GM23338 (cell line): Measurements from ENCODE around the gene THBS4. TPM values are rescaled to one million over a fixed set of nuclear protein-coding genes. Genes with fewer than 3 reads are reported as not detected.

Experiments
- ATAC-seq: fragments of 200-7000 bp; cut with Tn5 transposase; 3 replicates; pipeline ENCODE4 v1.9.1; 2020
- DNase-seq: peaks from one replicate; pipeline ENCODE4 v3.0.0-alpha.2; 2015; ENCODE audit warnings: low spot score
- H2AFZ ChIP-seq: fragments of 200-600 bp; sonication (generic); 2 replicates; pipeline ENCODE4 v1.8.0; 2016; ENCODE audit warnings: antibody characterized with exemption, mild to moderate bottlenecking, moderate library complexity
- H3F3A ChIP-seq: fragments of 200-600 bp; sonication (generic); replicated peaks from 2 replicates; pipeline ENCODE4 v1.8.0; 2017; ENCODE audit warnings: antibody characterized with exemption, mixed run types, low read depth
- H3K27ac ChIP-seq: fragments of 200-600 bp; sonication (generic); 2 replicates; pipeline ENCODE4 v1.6.1; 2016; ENCODE audit warnings: low read depth
- H3K27me3 ChIP-seq: fragments of 200-600 bp; sonication (generic); 2 replicates; pipeline ENCODE4 v1.8.0; 2016; ENCODE audit warnings: mild to moderate bottlenecking, mixed run types, moderate library complexity; ENCODE audit not compliant: insufficient read depth
- H3K36me3 ChIP-seq: fragments of 200-600 bp; sonication (generic); 2 replicates; pipeline ENCODE4 v1.8.0; 2016; ENCODE audit warnings: mild to moderate bottlenecking; ENCODE audit not compliant: insufficient read depth
- H3K4me1 ChIP-seq: fragments of 200-600 bp; sonication (generic); 2 replicates; pipeline ENCODE4 v1.8.0; 2016; ENCODE audit warnings: mild to moderate bottlenecking, moderate library complexity; ENCODE audit not compliant: insufficient read depth
- H3K4me2 ChIP-seq: fragments of 200-600 bp; sonication (generic); 2 replicates; pipeline ENCODE4 v1.7.1; 2017; ENCODE audit warnings: mixed run types
- H3K4me3 ChIP-seq: fragments of 200-600 bp; sonication (generic); 2 replicates; pipeline ENCODE4 v1.6.1; 2016; ENCODE audit warnings: mixed run types
- H3K79me2 ChIP-seq: fragments of 200-600 bp; sonication (generic); replicated peaks from 2 replicates; pipeline ENCODE4 v1.8.0; 2017; ENCODE audit warnings: mild to moderate bottlenecking; ENCODE audit not compliant: insufficient read depth
- H3K9me2 ChIP-seq: fragments of 200-600 bp; sonication (generic); 2 replicates; pipeline ENCODE4 v1.8.0; 2017; ENCODE audit not compliant: insufficient read depth
- H4K20me1 ChIP-seq: fragments of 200-600 bp; sonication (generic); replicated peaks from 2 replicates; pipeline ENCODE4 v1.8.0; 2017; ENCODE audit warnings: mild to moderate bottlenecking; ENCODE audit not compliant: insufficient read depth
- H3K27ac Mint-ChIP-seq: 2 replicates; pipeline ENCODE4 v1.8.0; 2020; ENCODE audit warnings: inconsistent platforms, mild to moderate bottlenecking, moderate library complexity, mixed read lengths
- H3K27me3 Mint-ChIP-seq: 3 replicates; pipeline ENCODE4 v1.8.0; 2022; ENCODE audit warnings: low read depth, mild to moderate bottlenecking, moderate library complexity, mixed read lengths, inconsistent platforms; ENCODE audit not compliant: insufficient read depth, poor library complexity
- H3K36me3 Mint-ChIP-seq: 3 replicates; pipeline ENCODE4 v1.8.0; 2021; ENCODE audit warnings: low read depth, mild to moderate bottlenecking, inconsistent platforms, moderate library complexity, mixed read lengths
- H3K4me1 Mint-ChIP-seq: 3 replicates; pipeline ENCODE4 v1.8.0; 2020; ENCODE audit warnings: mild to moderate bottlenecking, inconsistent platforms, mixed read lengths
- H3K4me3 Mint-ChIP-seq: 3 replicates; pipeline ENCODE4 v1.8.0; 2021; ENCODE audit warnings: moderate library complexity, mild to moderate bottlenecking, inconsistent platforms, mixed read lengths
- H3K9me3 Mint-ChIP-seq: 3 replicates; pipeline ENCODE4 v1.8.0; 2020; ENCODE audit warnings: moderate library complexity, mild to moderate bottlenecking, inconsistent platforms, mixed read lengths
- CREB1 ChIP-seq: fragments of 250-450 bp; sonication (Bioruptor Pico); IDR thresholded peaks from 2 replicates; pipeline ENCODE4 v1.5.0; 2020; ENCODE audit warnings: low read depth, mild to moderate bottlenecking, moderate library complexity
- EZH2 ChIP-seq: fragments of 200-600 bp; sonication (generic); IDR thresholded peaks from one replicate; pipeline ENCODE4 v1.8.0; 2017; ENCODE audit warnings: antibody characterized with exemption, mild to moderate bottlenecking, low read depth; ENCODE audit not compliant: unreplicated experiment
- EZH2phosphoT487 ChIP-seq: fragments of 200-600 bp; sonication (generic); IDR thresholded peaks from one replicate; pipeline ENCODE4 v1.8.1; 2018; ENCODE audit warnings: antibody characterized with exemption; ENCODE audit not compliant: unreplicated experiment
- JUNB ChIP-seq: IDR thresholded peaks from one replicate; pipeline ENCODE4 v1.6.1; 2016; ENCODE audit warnings: antibody characterized with exemption; ENCODE audit not compliant: unreplicated experiment
- NANOG ChIP-seq: IDR thresholded peaks from 2 replicates; pipeline ENCODE4 v1.6.1; 2016; ENCODE audit warnings: antibody characterized with exemption, borderline replicate concordance
- POLR2AphosphoS5 ChIP-seq: IDR thresholded peaks from 2 replicates; pipeline ENCODE4 v1.6.1; 2016; ENCODE audit warnings: antibody characterized with exemption, low read depth
- STAT1 ChIP-seq: IDR thresholded peaks from one replicate; pipeline ENCODE4 v1.6.1; 2016; ENCODE audit warnings: antibody characterized with exemption; ENCODE audit not compliant: unreplicated experiment
- ZNF114 ChIP-seq: fragments of 250-450 bp; sonication (Bioruptor Pico); IDR thresholded peaks from 2 replicates; pipeline ENCODE4 v1.5.0; 2020; ENCODE audit warnings: mild to moderate bottlenecking, moderate library complexity
- ZNF331 ChIP-seq: fragments of 250-450 bp; sonication (Bioruptor Pico); IDR thresholded peaks from 2 replicates; pipeline ENCODE4 v1.5.0; 2020; ENCODE audit warnings: low read depth, mild to moderate bottlenecking, moderate library complexity
- polyA plus RNA-seq: library from polyadenylated mRNA; unstranded; fragments of >200 nt; fragmentation: Nextera tagmentation; extraction: Ambion mirVana; gene quantifications from 2 replicates; pipeline ENCODE4 v1.2.1, GENCODE V29; 2016
- total RNA-seq: library from RNA; depleted of rRNA; stranded (reverse); fragments of >200 nt; shearing (Covaris generic); gene quantifications from 2 replicates; pipeline ENCODE4 v1.2.3, GENCODE V29; 2014
- TF ChIP-seq, protein P1 (sequence below): fragments of 250-450 bp; sonication (Bioruptor Pico); IDR thresholded peaks from 2 replicates; pipeline ENCODE4 v1.5.0; 2020; ENCODE audit warnings: mild to moderate bottlenecking, moderate library complexity
- TF ChIP-seq, protein P2 (sequence below): IDR thresholded peaks from 2 replicates; pipeline ENCODE4 v1.6.1; 2016; ENCODE audit warnings: antibody characterized with exemption
- TF ChIP-seq, protein P3 (sequence below), 2 experiments: fragments of 200-600 bp in 1 of 2; sonication (generic) in 1 of 2; conservative IDR thresholded peaks; 2 replicates each; pipeline versions ENCODE4 v1.5.1 to v1.6.1; 2016 to 2017; ENCODE audit warnings: antibody characterized with exemption in 2 of 2, low read depth in 2 of 2, mild to moderate bottlenecking in 2 of 2, moderate library complexity in 1 of 2
- TF ChIP-seq, protein P4 (sequence below): IDR thresholded peaks from one replicate; pipeline ENCODE4 v1.6.1; 2018; ENCODE audit warnings: antibody characterized with exemption; ENCODE audit not compliant: unreplicated experiment

The THBS4 gene
- total and polyA plus RNA-seq, 2 experiments from 2014 or later, result 14.0 to 23.2 TPM

DNA sequence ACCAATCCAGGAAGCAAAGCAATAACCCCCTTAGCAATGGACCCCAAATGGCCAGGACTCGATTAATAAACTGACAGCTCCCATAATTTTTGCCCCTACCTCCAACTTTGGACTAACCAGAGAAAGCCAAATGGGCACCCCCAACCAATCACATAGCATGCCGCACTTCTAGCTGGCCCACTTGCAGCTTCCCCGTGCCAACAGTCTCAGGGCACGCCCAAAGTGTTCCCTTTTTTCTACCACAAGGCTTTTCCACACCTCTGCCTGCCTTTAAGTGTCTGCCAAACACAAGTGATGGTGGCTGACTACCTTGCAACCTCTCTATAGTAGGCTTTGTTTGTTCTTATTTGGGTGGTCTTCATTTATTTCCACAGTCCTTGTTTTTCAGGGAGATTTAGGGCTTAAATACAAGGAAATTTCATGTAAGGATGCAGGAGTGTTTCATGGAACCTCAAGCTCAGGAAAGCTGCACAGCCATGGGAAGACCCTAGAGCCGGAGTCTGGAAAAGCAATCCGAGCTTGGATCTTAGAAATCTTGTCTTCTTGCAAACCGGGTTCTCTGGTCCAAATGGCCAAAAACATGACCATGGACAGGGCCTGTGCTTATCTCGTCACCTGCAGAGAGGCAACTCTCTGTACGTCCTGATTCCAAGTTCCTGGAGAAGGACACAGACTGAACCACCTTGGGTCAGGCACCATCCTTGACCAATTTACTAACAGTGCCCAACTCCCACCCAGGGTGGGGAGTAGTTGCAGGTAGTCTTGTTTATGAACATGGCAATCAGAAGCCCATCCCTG lies 89.2 kb downstream of the THBS4 start:
- Histone ChIP-seq H2AFZ (no peak overlapping the region), H3K36me3 (no peaks in the 10 kb centered on the region), H3K27me3 (no peaks in the 10 kb centered on the region), H3K79me2 (no peaks in the 10 kb centered on the region), H3K4me3 (no peak overlapping the region), H4K20me1 (no peaks in the 10 kb centered on the region), H3K27ac (no peak overlapping the region), H3F3A (no peaks in the 10 kb centered on the region), H3K4me1 (peaks cover 14% of the 10 kb centered on the region), H3K9me2 (peaks cover 12% of the 10 kb centered on the region; the same call in 1 of the 2 replicates), H3K4me2 (no peak overlapping the region)
- DNase-seq, result no peak
- Mint-ChIP-seq H3K4me1 (peaks cover 10% of the 10 kb centered on the region), H3K9me3 (no peaks in the 10 kb centered on the region), H3K27ac (no peak overlapping the region), H3K4me3 (no peak overlapping the region), H3K27me3 (peaks cover 9% of the 10 kb centered on the region), H3K36me3 (peaks cover 5% of the 10 kb centered on the region; the same call in 2 of the 3 replicates)
- no peak for ATAC-seq
- no peak for TF ChIP-seq JUNB
- TF ChIP-seq NANOG, result no peak
- TF ChIP-seq, protein P1, sequence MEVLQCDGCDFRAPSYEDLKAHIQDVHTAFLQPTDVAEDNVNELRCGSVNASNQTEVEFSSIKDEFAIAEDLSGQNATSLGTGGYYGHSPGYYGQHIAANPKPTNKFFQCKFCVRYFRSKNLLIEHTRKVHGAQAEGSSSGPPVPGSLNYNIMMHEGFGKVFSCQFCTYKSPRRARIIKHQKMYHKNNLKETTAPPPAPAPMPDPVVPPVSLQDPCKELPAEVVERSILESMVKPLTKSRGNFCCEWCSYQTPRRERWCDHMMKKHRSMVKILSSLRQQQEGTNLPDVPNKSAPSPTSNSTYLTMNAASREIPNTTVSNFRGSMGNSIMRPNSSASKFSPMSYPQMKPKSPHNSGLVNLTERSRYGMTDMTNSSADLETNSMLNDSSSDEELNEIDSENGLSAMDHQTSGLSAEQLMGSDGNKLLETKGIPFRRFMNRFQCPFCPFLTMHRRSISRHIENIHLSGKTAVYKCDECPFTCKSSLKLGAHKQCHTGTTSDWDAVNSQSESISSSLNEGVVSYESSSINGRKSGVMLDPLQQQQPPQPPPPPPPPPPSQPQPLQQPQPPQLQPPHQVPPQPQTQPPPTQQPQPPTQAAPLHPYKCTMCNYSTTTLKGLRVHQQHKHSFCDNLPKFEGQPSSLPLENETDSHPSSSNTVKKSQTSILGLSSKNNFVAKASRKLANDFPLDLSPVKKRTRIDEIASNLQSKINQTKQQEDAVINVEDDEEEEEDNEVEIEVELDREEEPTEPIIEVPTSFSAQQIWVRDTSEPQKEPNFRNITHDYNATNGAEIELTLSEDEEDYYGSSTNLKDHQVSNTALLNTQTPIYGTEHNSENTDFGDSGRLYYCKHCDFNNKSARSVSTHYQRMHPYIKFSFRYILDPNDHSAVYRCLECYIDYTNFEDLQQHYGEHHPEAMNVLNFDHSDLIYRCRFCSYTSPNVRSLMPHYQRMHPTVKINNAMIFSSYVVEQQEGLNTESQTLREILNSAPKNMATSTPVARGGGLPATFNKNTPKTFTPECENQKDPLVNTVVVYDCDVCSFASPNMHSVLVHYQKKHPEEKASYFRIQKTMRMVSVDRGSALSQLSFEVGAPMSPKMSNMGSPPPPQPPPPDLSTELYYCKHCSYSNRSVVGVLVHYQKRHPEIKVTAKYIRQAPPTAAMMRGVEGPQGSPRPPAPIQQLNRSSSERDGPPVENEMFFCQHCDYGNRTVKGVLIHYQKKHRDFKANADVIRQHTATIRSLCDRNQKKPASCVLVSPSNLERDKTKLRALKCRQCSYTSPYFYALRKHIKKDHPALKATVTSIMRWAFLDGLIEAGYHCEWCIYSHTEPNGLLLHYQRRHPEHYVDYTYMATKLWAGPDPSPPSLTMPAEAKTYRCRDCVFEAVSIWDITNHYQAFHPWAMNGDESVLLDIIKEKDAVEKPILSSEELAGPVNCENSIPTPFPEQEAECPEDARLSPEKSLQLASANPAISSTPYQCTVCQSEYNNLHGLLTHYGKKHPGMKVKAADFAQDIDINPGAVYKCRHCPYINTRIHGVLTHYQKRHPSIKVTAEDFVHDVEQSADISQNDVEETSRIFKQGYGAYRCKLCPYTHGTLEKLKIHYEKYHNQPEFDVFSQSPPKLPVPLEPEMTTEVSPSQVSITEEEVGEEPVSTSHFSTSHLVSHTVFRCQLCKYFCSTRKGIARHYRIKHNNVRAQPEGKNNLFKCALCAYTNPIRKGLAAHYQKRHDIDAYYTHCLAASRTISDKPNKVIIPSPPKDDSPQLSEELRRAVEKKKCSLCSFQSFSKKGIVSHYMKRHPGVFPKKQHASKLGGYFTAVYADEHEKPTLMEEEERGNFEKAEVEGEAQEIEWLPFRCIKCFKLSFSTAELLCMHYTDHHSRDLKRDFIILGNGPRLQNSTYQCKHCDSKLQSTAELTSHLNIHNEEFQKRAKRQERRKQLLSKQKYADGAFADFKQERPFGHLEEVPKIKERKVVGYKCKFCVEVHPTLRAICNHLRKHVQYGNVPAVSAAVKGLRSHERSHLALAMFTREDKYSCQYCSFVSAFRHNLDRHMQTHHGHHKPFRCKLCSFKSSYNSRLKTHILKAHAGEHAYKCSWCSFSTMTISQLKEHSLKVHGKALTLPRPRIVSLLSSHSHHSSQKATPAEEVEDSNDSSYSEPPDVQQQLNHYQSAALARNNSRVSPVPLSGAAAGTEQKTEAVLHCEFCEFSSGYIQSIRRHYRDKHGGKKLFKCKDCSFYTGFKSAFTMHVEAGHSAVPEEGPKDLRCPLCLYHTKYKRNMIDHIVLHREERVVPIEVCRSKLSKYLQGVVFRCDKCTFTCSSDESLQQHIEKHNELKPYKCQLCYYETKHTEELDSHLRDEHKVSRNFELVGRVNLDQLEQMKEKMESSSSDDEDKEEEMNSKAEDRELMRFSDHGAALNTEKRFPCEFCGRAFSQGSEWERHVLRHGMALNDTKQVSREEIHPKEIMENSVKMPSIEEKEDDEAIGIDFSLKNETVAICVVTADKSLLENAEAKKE (CRISPR knock-in tag), result no peak
- TF ChIP-seq CREB1 (CRISPR knock-in tag), result no peak
- TF ChIP-seq, protein P2, sequence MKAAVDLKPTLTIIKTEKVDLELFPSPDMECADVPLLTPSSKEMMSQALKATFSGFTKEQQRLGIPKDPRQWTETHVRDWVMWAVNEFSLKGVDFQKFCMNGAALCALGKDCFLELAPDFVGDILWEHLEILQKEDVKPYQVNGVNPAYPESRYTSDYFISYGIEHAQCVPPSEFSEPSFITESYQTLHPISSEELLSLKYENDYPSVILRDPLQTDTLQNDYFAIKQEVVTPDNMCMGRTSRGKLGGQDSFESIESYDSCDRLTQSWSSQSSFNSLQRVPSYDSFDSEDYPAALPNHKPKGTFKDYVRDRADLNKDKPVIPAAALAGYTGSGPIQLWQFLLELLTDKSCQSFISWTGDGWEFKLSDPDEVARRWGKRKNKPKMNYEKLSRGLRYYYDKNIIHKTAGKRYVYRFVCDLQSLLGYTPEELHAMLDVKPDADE, result no peak
- no peak for TF ChIP-seq POLR2AphosphoS5
- no peak for TF ChIP-seq EZH2
- no peak for TF ChIP-seq STAT1
- no peak for TF ChIP-seq ZNF114
- TF ChIP-seq, protein P3, sequence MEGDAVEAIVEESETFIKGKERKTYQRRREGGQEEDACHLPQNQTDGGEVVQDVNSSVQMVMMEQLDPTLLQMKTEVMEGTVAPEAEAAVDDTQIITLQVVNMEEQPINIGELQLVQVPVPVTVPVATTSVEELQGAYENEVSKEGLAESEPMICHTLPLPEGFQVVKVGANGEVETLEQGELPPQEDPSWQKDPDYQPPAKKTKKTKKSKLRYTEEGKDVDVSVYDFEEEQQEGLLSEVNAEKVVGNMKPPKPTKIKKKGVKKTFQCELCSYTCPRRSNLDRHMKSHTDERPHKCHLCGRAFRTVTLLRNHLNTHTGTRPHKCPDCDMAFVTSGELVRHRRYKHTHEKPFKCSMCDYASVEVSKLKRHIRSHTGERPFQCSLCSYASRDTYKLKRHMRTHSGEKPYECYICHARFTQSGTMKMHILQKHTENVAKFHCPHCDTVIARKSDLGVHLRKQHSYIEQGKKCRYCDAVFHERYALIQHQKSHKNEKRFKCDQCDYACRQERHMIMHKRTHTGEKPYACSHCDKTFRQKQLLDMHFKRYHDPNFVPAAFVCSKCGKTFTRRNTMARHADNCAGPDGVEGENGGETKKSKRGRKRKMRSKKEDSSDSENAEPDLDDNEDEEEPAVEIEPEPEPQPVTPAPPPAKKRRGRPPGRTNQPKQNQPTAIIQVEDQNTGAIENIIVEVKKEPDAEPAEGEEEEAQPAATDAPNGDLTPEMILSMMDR (conservative IDR thresholded peaks at IDR 0.05; ENCODE audit: low read depth in 2 of 2), result no peak
- TF ChIP-seq, protein P4, sequence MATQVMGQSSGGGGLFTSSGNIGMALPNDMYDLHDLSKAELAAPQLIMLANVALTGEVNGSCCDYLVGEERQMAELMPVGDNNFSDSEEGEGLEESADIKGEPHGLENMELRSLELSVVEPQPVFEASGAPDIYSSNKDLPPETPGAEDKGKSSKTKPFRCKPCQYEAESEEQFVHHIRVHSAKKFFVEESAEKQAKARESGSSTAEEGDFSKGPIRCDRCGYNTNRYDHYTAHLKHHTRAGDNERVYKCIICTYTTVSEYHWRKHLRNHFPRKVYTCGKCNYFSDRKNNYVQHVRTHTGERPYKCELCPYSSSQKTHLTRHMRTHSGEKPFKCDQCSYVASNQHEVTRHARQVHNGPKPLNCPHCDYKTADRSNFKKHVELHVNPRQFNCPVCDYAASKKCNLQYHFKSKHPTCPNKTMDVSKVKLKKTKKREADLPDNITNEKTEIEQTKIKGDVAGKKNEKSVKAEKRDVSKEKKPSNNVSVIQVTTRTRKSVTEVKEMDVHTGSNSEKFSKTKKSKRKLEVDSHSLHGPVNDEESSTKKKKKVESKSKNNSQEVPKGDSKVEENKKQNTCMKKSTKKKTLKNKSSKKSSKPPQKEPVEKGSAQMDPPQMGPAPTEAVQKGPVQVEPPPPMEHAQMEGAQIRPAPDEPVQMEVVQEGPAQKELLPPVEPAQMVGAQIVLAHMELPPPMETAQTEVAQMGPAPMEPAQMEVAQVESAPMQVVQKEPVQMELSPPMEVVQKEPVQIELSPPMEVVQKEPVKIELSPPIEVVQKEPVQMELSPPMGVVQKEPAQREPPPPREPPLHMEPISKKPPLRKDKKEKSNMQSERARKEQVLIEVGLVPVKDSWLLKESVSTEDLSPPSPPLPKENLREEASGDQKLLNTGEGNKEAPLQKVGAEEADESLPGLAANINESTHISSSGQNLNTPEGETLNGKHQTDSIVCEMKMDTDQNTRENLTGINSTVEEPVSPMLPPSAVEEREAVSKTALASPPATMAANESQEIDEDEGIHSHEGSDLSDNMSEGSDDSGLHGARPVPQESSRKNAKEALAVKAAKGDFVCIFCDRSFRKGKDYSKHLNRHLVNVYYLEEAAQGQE, result no peak
- TF ChIP-seq EZH2phosphoT487, result no peak
- no peak for TF ChIP-seq ZNF331
